ENCODE data around the gene WNT2B. TPM values are rescaled to one million over a fixed set of nuclear protein-coding genes. Genes with fewer than 3 reads are reported as not detected.
"Not testable (repeated sequence)": the region's sequence is repeated elsewhere in the genome, so short reads cannot be mapped to it uniquely, and the experiment has no call there.

WNT2B gene
- total RNA-seq, 2 donors from 2014 or later = 10.0 to 15.4 TPM

- no peaks in the 10 kb centered on the region for H3K36me3 ChIP-seq
- H3K27me3 ChIP-seq (replicated peaks; ENCODE audit: insufficient read depth) = no peaks in the 10 kb centered on the region
- no peak for DNase-seq (ENCODE audit: low spot score)
- no peaks in the 10 kb centered on the region for H3K4me1 ChIP-seq (ENCODE audit: control insufficient read depth in 1 of 2, low read depth in 2 of 2)
- TF ChIP-seq CTCF (IDR thresholded peaks at IDR 0.05) = no peak
- no peak overlapping the region for H3K27ac ChIP-seq
- H3K4me3 ChIP-seq = no peak overlapping the region
- ATAC-seq (ENCODE audit: insufficient number of reproducible peaks, low FRiP score, low read depth) = no peak
- peaks cover 7% of the 10 kb centered on the region for H3K9me3 ChIP-seq
Observed at GRCh38 chr1:112478314-112478713, 30.5 kb upstream of the WNT2B start.

- H3K27ac ChIP-seq; H3K27me3 ChIP-seq (replicated peaks; ENCODE audit: insufficient read depth); H3K9me3 ChIP-seq; H3K4me3 ChIP-seq; H3K36me3 ChIP-seq; ATAC-seq (ENCODE audit: insufficient number of reproducible peaks, low FRiP score, low read depth); H3K4me1 ChIP-seq (ENCODE audit: control insufficient read depth in 1 of 2, low read depth in 2 of 2); DNase-seq (ENCODE audit: low spot score): not testable (repeated sequence)
Observed at GRCh38 chr1:112486063-112486462, 22.7 kb upstream of the WNT2B start.

DNA sequence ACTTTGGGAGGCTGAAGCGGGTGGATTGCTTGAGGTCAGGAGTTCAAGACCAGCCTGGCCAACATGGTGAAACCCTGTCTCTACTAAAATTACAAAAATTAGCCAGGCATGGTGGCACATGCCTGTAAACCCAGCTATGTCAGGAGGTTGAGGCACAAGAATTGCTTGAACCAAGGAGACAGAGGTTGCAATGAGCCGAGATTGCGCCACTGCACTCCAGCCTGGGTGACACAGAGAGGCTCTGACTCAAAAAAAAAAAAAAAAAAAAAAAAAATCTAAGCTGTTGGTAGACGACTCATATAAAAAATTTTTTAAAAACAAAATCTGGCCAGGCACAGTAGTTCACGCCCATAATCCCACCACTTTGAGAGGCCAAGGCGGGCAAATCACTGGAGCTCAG, 21.1 kb upstream of the WNT2B start:
- not testable (repeated sequence) for H3K27ac ChIP-seq; H3K9me3 ChIP-seq; ATAC-seq (ENCODE audit: insufficient number of reproducible peaks, low FRiP score, low read depth); H3K4me3 ChIP-seq; H3K4me1 ChIP-seq (ENCODE audit: control insufficient read depth in 1 of 2, low read depth in 2 of 2); H3K36me3 ChIP-seq; DNase-seq (ENCODE audit: low spot score); H3K27me3 ChIP-seq (replicated peaks; ENCODE audit: insufficient read depth)

GRCh38 chr1:112488141-112488540, 20.6 kb upstream of the WNT2B start:
- Histone ChIP-seq H3K27ac (no peak overlapping the region), H3K36me3 (no peaks in the 10 kb centered on the region), H3K4me3 (no peak overlapping the region), H3K9me3 (no peaks in the 10 kb centered on the region), H3K27me3 (replicated peaks; ENCODE audit: insufficient read depth) (no peaks in the 10 kb centered on the region), H3K4me1 (ENCODE audit: control insufficient read depth in 1 of 2, low read depth in 2 of 2) (no peaks in the 10 kb centered on the region)
- no peak for DNase-seq (ENCODE audit: low spot score)
- ATAC-seq (ENCODE audit: insufficient number of reproducible peaks, low FRiP score, low read depth) = no peak
- no peak for TF ChIP-seq CTCF (IDR thresholded peaks at IDR 0.05)

DNA sequence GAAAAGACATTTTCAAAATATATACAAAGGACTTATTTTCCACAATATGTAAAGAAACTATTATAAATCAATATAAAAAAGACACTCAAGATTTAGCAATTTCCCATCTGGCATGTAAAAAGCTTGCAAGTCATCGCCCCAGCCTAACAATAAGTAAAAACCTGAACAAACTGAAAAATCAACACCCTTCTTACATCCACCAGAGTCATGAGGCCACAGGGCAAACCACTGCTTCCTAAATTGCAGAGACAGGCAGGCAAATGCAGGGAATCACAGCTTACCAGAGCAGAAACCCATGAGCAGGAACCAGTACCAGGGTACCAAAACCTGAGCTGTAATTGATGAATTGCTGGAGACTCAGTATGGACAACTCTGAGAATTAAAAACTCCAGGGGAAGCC, 16.7 kb upstream of the WNT2B start:
- Histone ChIP-seq H3K9me3 (no peaks in the 10 kb centered on the region), H3K4me3 (no peak overlapping the region), H3K36me3 (no peaks in the 10 kb centered on the region), H3K27ac (no peak overlapping the region), H3K4me1 (ENCODE audit: control insufficient read depth in 1 of 2, low read depth in 2 of 2) (no peaks in the 10 kb centered on the region), H3K27me3 (replicated peaks; ENCODE audit: insufficient read depth) (no peaks in the 10 kb centered on the region)
- DNase-seq (ENCODE audit: low spot score) = no peak
- no peak for TF ChIP-seq CTCF (IDR thresholded peaks at IDR 0.05)
- no peak for ATAC-seq (ENCODE audit: insufficient number of reproducible peaks, low FRiP score, low read depth)

DNA sequence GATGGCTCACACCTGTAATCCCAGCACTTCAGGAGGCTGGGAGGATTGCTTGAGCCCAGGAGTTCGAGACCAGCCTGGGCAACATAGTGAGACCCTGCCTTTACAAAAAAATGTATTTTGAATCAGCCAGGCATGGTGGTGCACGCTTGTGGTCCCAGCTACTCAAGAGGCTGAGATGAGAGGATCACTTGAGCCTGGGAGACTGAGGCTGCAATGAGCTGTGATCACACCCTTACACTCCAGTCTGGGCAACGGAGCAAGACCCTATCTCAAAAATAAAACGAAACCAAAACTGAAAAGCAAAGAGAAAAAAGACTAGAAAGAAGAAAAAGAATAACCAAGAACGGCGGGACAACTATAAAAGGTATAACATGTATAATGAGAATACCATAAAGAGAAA, 15.4 kb upstream of the WNT2B start:
- no peak overlapping the region for H3K27ac ChIP-seq
- no peaks in the 10 kb centered on the region for H3K27me3 ChIP-seq (replicated peaks; ENCODE audit: insufficient read depth)
- H3K4me3 ChIP-seq = no peak overlapping the region
- H3K4me1 ChIP-seq (ENCODE audit: control insufficient read depth in 1 of 2, low read depth in 2 of 2) = no peaks in the 10 kb centered on the region
- DNase-seq (ENCODE audit: low spot score) = no peak
- no peaks in the 10 kb centered on the region for H3K9me3 ChIP-seq
- ATAC-seq (ENCODE audit: insufficient number of reproducible peaks, low FRiP score, low read depth) = no peak
- no peak for TF ChIP-seq CTCF (IDR thresholded peaks at IDR 0.05)
- no peaks in the 10 kb centered on the region for H3K36me3 ChIP-seq
